ENCODE data around the gene KCNAB1. TPM values are rescaled to one million over a fixed set of nuclear protein-coding genes. Genes with fewer than 3 reads are reported as not detected.

KCNAB1 gene
- polyA plus RNA-seq, 1 donor (not counting 4 experiments of a cell fraction or from before 2014, with no cell fraction given) = 0.03 TPM

DNA sequence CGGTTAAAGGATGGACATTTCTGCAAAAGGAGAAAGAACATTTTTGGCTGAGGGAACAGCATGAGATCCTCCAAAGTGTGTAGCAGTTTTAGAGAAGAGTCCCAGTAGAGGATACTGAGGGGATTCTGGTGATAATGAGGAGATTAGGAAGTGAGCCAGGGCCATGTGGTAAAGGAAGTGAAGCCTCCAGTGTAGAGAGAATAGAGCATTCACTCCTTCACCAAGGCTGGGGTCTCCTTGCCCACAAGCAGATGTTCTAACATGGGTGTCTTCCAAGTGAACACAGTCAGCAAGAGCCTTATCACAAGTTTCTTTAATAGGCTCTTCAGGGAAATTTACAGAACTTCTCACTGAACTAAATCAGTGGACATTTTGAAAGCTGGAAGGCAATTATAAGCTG, 260.9 kb downstream of the KCNAB1 start:
- H3K79me2 ChIP-seq (ENCODE audit: control insufficient read depth, insufficient read depth, low read length) = no peaks in the 10 kb centered on the region
- peaks cover 10% of the 10 kb centered on the region for H3K27me3 ChIP-seq (ENCODE audit: control insufficient read depth, extremely low read depth, insufficient read depth, low read length)
- H3K9me1 ChIP-seq (ENCODE audit: control insufficient read depth, extremely low read depth, insufficient read depth, low read length) = no peaks in the 10 kb centered on the region
- no peak overlapping the region for H3K9ac ChIP-seq (ENCODE audit: control insufficient read depth, extremely low read depth, insufficient read depth, low read length)
- no peaks in the 10 kb centered on the region for H3K36me3 ChIP-seq (ENCODE audit: control insufficient read depth in 2 of 2, extremely low read depth in 1 of 2, insufficient read depth in 2 of 2, low read length in 2 of 2)
- no peaks in the 10 kb centered on the region for H3K4me1 ChIP-seq (ENCODE audit: control insufficient read depth, extremely low read depth, insufficient read depth, low read length)
- no peaks in the 10 kb centered on the region for H3K9me3 ChIP-seq (ENCODE audit: control insufficient read depth, low read depth, low read length)
- H3K4me2 ChIP-seq (ENCODE audit: control insufficient read depth, extremely low read depth, insufficient read depth, low read depth, low read length) = no peak overlapping the region
- H3K4me3 ChIP-seq (ENCODE audit: control insufficient read depth in 2 of 3, extremely low read depth in 1 of 3, insufficient read depth in 2 of 3, low read depth in 1 of 3, low read length in 3 of 3) = no peak overlapping the region
- DNase-seq (ENCODE audit: low read depth, low spot score) (no peak), FAIRE-seq (no peak)
- no peak overlapping the region for H2AFZ ChIP-seq (ENCODE audit: control insufficient read depth, low read length)
- TF ChIP-seq EZH2 (IDR thresholded peaks at IDR 0.05; ENCODE audit: low read length) (no peak), CTCF (optimal IDR thresholded peaks at IDR 0.05 in 1 of 3, IDR thresholded peaks at IDR 0.05 in 1 of 3, conservative IDR thresholded peaks at IDR 0.05 in 1 of 3; ENCODE audit: extremely low read depth in 1 of 3, insufficient read depth in 2 of 3, low read length in 3 of 3) (no peak)
- dilution Hi-C loops (cut with MboI; ENCODE audit: extremely low pct_ligation_motif_present, low sequenced_read_pairs) = no loop called here
- no peaks in the 10 kb centered on the region for H4K20me1 ChIP-seq (ENCODE audit: control insufficient read depth, extremely low read depth, insufficient read depth, low read length)
- no peak overlapping the region for H3K27ac ChIP-seq (ENCODE audit: control insufficient read depth, insufficient read depth, low read length)

GRCh38 chr3:156382458-156383346, 262.3 kb downstream of the KCNAB1 start:
- H3K4me3 ChIP-seq (ENCODE audit: control insufficient read depth in 2 of 3, extremely low read depth in 1 of 3, insufficient read depth in 2 of 3, low read depth in 1 of 3, low read length in 3 of 3) = no peak overlapping the region
- H3K4me1 ChIP-seq (ENCODE audit: control insufficient read depth, extremely low read depth, insufficient read depth, low read length) = no peaks in the 10 kb centered on the region
- H3K9ac ChIP-seq (ENCODE audit: control insufficient read depth, extremely low read depth, insufficient read depth, low read length) = no peak overlapping the region
- no peak overlapping the region for H2AFZ ChIP-seq (ENCODE audit: control insufficient read depth, low read length)
- no peaks in the 10 kb centered on the region for H3K9me3 ChIP-seq (ENCODE audit: control insufficient read depth, low read depth, low read length)
- H3K79me2 ChIP-seq (ENCODE audit: control insufficient read depth, insufficient read depth, low read length) = no peaks in the 10 kb centered on the region
- FAIRE-seq = peak; percentile 46
- H3K36me3 ChIP-seq (ENCODE audit: control insufficient read depth in 2 of 2, extremely low read depth in 1 of 2, insufficient read depth in 2 of 2, low read length in 2 of 2) = no peaks in the 10 kb centered on the region
- H3K9me1 ChIP-seq (ENCODE audit: control insufficient read depth, extremely low read depth, insufficient read depth, low read length) = no peaks in the 10 kb centered on the region
- dilution Hi-C loops (cut with MboI; ENCODE audit: extremely low pct_ligation_motif_present, low sequenced_read_pairs) = no loop called here
- no peaks in the 10 kb centered on the region for H4K20me1 ChIP-seq (ENCODE audit: control insufficient read depth, extremely low read depth, insufficient read depth, low read length)
- H3K27me3 ChIP-seq (ENCODE audit: control insufficient read depth, extremely low read depth, insufficient read depth, low read length) = peaks cover 13% of the 10 kb centered on the region
- no peak overlapping the region for H3K4me2 ChIP-seq (ENCODE audit: control insufficient read depth, extremely low read depth, insufficient read depth, low read depth, low read length)
- peak; percentile 1 for DNase-seq (ENCODE audit: low read depth, low spot score)
- TF ChIP-seq CTCF (optimal IDR thresholded peaks at IDR 0.05 in 1 of 3, IDR thresholded peaks at IDR 0.05 in 1 of 3, conservative IDR thresholded peaks at IDR 0.05 in 1 of 3; ENCODE audit: extremely low read depth in 1 of 3, insufficient read depth in 2 of 3, low read length in 3 of 3) = peak; percentile 63 to 80 (median 79)
- no peak for TF ChIP-seq EZH2 (IDR thresholded peaks at IDR 0.05; ENCODE audit: low read length)
- H3K27ac ChIP-seq (ENCODE audit: control insufficient read depth, insufficient read depth, low read length) = no peak overlapping the region

All from keratinocyte (primary cell).